ENCODE results near the gene TSPAN17. TPM values are rescaled to one million over a fixed set of nuclear protein-coding genes. Genes with fewer than 3 reads are reported as not detected.

TSPAN17 gene
- total RNA-seq, 1 donor from 2014 or later = 20.1 TPM

DNA sequence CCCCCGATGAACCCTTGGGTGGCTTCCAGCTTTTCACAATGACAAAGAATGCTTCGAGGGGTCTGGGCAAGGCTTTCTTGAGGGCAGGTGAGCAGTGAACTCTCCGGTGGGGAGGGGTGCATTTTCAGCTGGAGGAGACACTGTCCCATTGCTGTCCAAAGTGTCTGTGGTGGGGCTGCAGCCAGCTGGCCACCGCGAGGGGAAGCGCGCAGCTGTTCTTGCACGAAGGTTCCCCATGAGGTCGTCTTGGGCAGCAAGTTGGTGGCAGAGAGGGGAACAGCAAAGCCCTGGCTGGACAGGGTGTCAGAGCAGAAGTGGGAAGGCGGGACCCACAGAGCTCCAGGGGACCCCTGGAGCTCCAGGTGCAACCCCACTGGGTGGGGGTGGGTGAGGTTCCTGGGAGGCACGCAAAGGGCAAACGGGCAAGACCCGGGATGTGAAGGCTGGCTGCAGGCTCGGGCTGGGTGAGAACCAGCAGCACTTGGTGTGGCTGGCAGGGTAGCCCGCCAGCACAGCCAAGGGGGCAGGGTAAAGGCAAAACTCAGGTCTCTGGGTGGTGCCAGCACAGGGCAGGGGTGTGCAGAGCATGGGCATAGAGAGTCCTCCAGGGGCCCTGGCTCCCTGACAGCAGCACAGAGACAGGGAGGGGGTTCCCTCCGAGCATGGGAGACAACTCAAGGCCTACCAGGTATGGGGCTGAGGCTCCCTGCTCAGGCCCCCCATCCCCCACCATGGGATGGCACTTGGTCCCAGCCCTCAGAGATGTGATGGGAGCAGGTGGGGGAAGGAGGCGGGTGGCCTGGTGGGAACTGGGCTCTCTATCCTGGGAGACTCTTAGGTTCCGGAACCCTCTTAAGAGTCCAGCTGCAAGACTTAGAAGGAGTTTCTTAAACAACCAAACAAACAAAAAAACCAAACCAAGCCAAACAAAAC is 26.6 kb downstream of the TSPAN17 start:
- intact Hi-C loops (cut with DNase I) = loop anchor here (10.0 kb wide), 1 partner anchor 291 kb away; no protein-coding TSS in a partner anchor
- DNase-seq (ENCODE audit: low spot score) (no peak), ATAC-seq (no peak)

DNA sequence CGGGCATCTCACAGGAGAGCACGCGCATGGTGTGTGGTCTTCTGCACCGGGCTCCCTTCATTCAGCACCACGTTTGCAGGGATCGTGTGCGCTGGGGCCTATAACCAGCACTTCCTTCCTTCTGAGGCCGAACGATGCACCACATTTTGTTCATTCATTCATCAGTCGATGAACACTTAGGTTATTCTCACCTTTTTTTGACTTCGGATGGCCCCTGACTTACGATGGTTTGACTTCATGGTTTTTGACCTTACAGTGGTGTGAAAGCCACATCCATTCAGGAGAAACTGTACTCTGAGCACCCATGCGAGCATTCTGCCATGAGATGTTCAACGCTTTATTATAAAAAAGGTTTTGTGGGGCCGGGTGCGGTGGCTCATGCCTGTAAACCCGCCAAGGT is 27.5 kb downstream of the TSPAN17 start:
- ATAC-seq (no peak), DNase-seq (ENCODE audit: low spot score) (no peak)
- intact Hi-C loops (cut with DNase I) = loop anchor here (10.0 kb wide), 1 partner anchor 290 kb away; no protein-coding TSS in a partner anchor

- DNase-seq (ENCODE audit: low spot score) (no peak), ATAC-seq (no peak)
- intact Hi-C loops (cut with DNase I) = loop anchor here (10.0 kb wide), 1 partner anchor 289 kb away; no protein-coding TSS in a partner anchor
Measured at GRCh38 chr5:176675676-176676360, 28.5 kb downstream of the TSPAN17 start.

DNA sequence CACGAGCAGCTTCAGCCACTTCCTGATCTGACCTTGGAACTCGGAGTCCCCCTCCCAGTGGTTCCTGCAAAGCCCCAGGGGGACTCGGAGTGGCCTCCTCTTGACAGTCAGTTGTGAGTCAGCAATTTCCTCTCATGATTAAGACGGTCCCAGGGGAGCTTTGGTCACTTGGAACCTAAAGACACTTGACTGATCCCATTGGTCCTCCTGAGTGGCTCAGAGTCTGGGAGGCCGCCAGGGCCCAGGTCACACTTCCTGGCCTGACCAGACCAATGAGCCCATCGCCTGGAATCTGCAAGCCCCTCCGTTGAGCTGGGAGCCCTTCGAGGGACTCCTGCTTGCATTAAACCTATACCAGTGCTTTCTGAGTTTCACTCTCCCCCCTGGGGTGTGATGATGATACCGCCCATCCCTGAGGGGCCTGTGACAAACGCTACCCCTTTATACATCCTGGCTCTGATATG is 29.1 kb downstream of the TSPAN17 start:
- DNase-seq (ENCODE audit: low spot score) (no peak), ATAC-seq (no peak)
- intact Hi-C loops (cut with DNase I) = loop anchor here (10.0 kb wide), 1 partner anchor 288 kb away; no protein-coding TSS in a partner anchor

- DNase-seq (ENCODE audit: low spot score) (no peak), ATAC-seq (no peak)
- intact Hi-C loops (cut with DNase I) = loop anchor here (10.0 kb wide), 1 partner anchor 287 kb away; no protein-coding TSS in a partner anchor
Measured at GRCh38 chr5:176677209-176677939, 30.1 kb downstream of the TSPAN17 start.

DNA sequence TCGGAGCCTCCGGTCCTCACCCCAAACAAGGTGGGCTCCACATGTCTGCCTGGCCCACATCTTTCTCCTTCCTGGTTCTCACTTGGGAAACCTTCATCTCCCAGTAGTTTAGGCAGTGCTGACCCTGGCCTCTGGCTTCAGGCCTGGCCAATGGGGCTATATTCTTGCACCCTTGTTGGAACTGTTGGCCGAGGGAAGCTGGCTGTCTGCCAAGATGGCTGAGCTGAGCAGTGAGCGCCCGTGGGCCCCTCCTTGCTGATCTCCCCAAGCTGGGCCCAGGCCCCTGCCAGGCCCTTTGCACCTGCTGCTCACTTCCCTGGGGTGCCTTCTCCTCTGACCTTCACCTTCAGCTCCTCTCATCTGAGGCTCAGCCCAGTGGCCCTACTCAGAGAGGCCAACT is 31.3 kb downstream of the TSPAN17 start:
- DNase-seq (ENCODE audit: low spot score) (no peak), ATAC-seq (no peak)
- intact Hi-C loops (cut with DNase I) = loop anchor here (10.0 kb wide), 1 partner anchor 286 kb away; no protein-coding TSS in a partner anchor

DNA sequence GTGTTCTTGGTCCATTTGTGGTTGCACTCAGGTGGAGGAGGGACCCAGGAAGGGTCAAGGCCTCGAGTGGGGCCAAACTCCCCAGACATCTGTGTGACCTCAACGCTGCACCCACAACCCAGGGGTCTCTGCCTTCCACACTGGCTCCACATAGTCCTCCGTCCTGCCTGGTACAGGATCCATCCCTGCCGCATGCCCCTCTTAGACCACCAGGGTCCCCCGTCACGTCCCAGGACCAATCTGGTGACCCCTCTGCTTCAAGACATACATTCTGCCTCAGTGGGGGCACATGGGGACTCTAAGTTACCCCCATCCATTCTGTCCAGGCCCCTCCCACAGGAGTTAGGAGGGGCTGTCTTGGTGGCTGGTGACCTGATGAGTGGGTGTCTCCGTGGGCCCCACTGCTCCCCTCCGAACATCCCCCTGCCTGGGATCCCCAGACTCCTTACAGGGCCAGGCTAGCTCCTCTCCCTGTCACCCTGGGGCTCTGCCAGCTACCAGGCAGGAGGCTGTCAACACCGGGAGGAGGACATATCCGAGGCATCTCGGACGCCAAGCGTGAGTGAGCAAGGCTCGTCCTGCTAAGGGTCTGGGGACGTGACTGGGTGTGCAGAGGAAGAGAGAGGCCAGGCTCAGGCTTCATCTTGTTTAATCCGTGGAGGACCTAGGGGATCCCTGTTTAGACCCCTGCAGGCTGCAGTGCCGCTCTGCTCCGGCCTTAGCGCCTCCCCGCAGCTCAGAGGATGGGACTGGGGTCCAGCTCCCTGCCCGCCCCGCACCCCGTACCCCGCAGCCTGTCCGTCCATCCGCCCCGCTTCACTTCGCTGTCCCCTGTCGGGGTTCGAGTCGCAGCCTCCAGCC is 32.3 kb downstream of the TSPAN17 start:
- no peak for DNase-seq (ENCODE audit: low spot score)
- no peak for ATAC-seq
- intact Hi-C loops (cut with DNase I) = loop anchor here (10.0 kb wide), 1 partner anchor 285 kb away; no protein-coding TSS in a partner anchor

DNA sequence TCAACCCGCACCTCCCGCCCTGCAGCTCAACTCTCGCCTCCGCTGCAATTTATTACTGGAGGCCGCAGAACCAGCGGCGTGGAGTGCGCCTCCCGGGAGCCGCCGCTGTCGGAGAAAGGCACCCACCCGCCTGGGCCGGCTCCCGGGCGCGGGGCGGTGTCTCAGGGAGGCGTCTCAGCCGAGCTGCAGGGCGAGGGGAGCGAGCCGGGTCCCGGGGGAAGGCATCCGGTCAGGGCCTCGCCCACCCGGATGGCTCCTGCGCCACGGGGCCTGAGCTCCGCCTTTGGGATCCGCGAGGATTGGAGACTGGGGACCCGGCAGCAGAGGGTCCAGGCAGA is 32.9 kb downstream of the TSPAN17 start:
- intact Hi-C loops (cut with DNase I) = no loop called here
- DNase-seq (ENCODE audit: low spot score) (no peak), ATAC-seq (no peak)

DNA sequence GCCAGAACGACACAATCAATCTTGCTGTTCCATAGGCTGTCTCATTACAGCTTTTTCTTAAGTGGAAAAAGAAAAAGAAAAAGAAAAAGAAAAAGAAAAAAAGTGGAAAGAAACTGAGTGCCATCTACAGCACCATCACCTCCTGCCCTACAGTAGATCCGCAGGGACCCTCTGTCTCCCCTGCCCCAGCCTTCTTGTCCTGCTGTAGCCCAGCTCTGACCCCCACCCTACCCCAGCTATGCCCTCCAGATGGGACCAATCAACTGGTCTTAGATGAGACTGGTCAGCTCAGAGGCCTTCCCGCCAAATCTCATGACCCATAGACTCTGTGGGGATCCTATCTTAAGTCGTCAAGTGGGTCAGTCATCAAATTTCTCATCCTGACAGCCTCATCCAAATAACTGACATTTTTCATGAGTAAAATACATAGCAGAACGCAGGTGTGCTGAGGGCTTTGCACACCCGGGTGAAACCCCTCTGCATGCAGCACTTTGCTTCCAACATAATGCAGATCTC is 34.8 kb downstream of the TSPAN17 start:
- no peak for DNase-seq (ENCODE audit: low spot score)
- no peak for ATAC-seq
- intact Hi-C loops (cut with DNase I) = no loop called here

GRCh38 chr5:176685010-176685409 is 37.7 kb downstream of the TSPAN17 start:
- no peak for DNase-seq (ENCODE audit: low spot score)
- ATAC-seq = no peak
- intact Hi-C loops (cut with DNase I) = no loop called here

- ATAC-seq = no peak
- intact Hi-C loops (cut with DNase I) = no loop called here
- no peak for DNase-seq (ENCODE audit: low spot score)
Measured at GRCh38 chr5:176687247-176687646, 40.0 kb downstream of the TSPAN17 start.

DNA sequence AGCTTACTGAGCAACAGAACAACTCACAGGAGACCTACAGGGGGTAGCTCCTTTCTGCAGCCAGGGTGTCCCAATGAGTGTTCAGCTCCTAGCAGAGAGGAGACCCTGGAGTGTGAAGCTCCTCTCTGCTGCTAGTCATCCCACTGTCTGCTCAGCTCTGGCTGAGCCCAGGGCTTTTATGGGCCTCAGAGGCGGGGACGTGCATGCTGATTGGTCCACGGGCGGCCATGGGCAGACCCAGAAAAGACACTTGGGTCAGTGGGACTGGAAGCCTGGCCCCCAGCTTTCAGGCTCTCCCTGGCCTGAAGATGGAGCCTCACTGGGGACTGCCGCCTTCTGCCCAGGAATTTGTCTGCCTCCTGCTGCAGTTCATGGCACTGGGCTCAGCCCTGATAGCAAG is 40.6 kb downstream of the TSPAN17 start:
- DNase-seq (ENCODE audit: low spot score) = no peak
- no peak for ATAC-seq

GRCh38 chr5:176690911-176691310 is 43.6 kb downstream of the TSPAN17 start:
- intact Hi-C loops (cut with DNase I) = no loop called here
- DNase-seq (ENCODE audit: low spot score) = no peak

More for the DNA sequence above, 40.6 kb downstream of the TSPAN17 start:
- intact Hi-C loops (cut with DNase I) = no loop called here

GRCh38 chr5:176691524-176691923 is 44.2 kb downstream of the TSPAN17 start:
- ATAC-seq (no peak), DNase-seq (ENCODE audit: low spot score) (no peak)

More at GRCh38 chr5:176690911-176691310, 43.6 kb downstream of the TSPAN17 start:
- no peak for ATAC-seq

DNA sequence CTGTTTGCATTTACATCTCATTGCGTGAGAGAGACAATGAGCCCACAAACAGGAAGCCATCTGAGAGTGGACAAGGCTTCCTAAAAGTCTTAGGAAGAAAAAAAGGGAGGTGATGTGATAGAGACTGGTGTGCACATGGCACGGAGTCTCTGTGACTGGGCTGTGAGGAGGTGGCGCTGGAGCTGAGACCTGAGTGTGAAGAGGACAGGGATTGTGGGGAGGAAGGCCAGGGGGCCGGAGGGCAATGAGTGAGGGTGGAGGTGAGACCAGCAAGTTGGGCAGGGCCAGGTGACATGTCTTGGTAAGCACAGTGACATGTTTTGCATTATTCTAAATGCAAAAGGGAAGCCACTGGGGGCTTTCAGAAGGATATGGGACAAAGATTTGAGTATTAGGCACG is 45.0 kb downstream of the TSPAN17 start:
- ATAC-seq (no peak), DNase-seq (ENCODE audit: low spot score) (no peak)
- intact Hi-C loops (cut with DNase I) = no loop called here

More at GRCh38 chr5:176691524-176691923, 44.2 kb downstream of the TSPAN17 start:
- intact Hi-C loops (cut with DNase I) = no loop called here

DNA sequence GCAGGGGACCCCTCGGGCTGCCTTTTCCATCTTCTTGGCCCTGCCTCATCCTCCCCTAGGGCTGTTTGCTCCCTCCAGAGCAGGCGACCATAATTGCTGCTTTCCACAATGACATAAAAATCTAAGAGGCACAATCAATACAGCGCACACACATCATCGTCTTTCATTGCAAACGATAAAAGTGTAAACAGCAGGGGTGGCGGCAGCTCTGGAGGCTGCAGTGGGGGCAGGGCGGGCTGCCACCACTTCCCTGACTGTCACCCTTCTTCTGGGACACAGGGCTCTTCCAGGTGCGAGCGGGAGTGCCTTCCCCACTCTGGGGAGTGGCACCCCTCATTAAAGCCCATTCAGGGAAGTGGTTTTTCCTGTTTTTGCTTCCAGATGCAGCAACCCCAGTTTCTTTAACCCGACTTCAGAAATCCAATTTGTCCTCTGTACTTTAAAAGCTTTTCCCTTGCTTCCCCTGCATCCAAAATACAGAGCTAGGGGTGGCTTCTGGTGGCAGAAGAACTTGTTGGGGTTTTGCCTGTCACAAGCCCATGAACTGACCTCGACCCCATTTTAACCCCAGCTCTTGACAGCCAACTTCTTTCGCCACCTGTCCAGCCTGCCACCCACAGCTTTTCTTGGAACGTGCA is 45.7 kb downstream of the TSPAN17 start:
- intact Hi-C loops (cut with DNase I) = no loop called here
- ATAC-seq = no peak
- no peak for DNase-seq (ENCODE audit: low spot score)

DNA sequence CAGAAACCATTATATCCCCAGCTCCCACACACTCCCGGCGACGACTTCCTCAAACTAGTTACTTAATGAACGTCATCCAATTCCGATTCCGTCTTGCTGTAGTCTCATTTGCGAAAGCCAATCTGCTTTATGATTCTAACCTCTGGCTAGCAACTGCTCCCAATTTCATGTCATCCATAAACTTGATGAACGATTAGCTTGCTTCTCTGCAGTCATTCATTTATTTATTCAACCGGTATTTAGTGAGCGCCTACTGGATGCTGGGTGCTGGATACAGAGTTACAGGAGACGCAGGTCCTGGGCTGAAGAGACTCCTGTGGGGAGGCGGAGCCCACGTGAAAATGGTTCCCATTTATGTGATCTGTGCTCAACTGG is 46.2 kb downstream of the TSPAN17 start:
- intact Hi-C loops (cut with DNase I) = no loop called here
- DNase-seq (ENCODE audit: low spot score) (no peak), ATAC-seq (no peak)

GRCh38 chr5:176694146-176694545 is 46.9 kb downstream of the TSPAN17 start:
- ATAC-seq = no peak
- intact Hi-C loops (cut with DNase I) = no loop called here

More at GRCh38 chr5:176694146-176694545, 46.9 kb downstream of the TSPAN17 start:
- no peak for DNase-seq (ENCODE audit: low spot score)
